H1 (cell line): ENCODE measurements around the gene TEX26. TPM values are rescaled to one million over a fixed set of nuclear protein-coding genes. Genes with fewer than 3 reads are reported as not detected.

ENCODE experiments used
- polyA plus RNA-seq, 7 experiments: library from polyadenylated mRNA; depleted of rRNA in 3 of 7; stranded (reverse) in 5 of 7; unstranded in 2 of 7; fragments of >200 nt in 5 of 7; fragments of 200-250 nt in 2 of 7; gene quantifications; 1 replicate in 5 of 7; 2 replicates in 1 of 7; 4 replicates in 1 of 7; pipeline versions ENCODE4 v1.2.1 to v1.2.3, GENCODE V29; 2011 to 2013; ENCODE audit warnings: missing spikeins in 2 of 7, mixed read lengths in 2 of 7
- total RNA-seq: library from RNA; stranded (reverse); fragmentation: NEBNext Ultra II Directional; extraction: Animal tissue kit (Norgen Biotek cat#: 25700); gene quantifications from 2 replicates; pipeline ENCODE4 v1.2.1, GENCODE V29; 2021
- TF ChIP-seq, protein P1 (sequence below): IDR thresholded peaks from 2 replicates; pipeline ENCODE4 v1.6.1; 2012; ENCODE audit warnings: inconsistent platforms

TEX26 gene
- total and polyA plus RNA-seq, 2 of the 8 experiments (the other 6 are each of a cell fraction or from before 2014, with no cell fraction given) = not detected

GRCh38 chr13:30982506-30982905 is 50.0 kb downstream of the TEX26 start (continued):
- TF ChIP-seq, protein P1, sequence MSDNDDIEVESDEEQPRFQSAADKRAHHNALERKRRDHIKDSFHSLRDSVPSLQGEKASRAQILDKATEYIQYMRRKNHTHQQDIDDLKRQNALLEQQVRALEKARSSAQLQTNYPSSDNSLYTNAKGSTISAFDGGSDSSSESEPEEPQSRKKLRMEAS = no peak
